Muscle layer of colon (tissue), 2 donors: Measurements from ENCODE around the gene ABCA4.
"Not testable (repeated sequence)": the region's sequence is repeated elsewhere in the genome, so short reads cannot be mapped to it uniquely, and the experiment has no call there.

Source experiments
- H3K27ac ChIP-seq: one replicate; pipeline ENCODE4 v1.7.0; 2013; ENCODE audit warnings: low read depth, mild to moderate bottlenecking, low read length, moderate library complexity
- H3K27me3 ChIP-seq, 2 donors: one replicate each; pipeline ENCODE4 v1.7.0; 2013; ENCODE audit warnings: low read length in 2 of 2, mild to moderate bottlenecking in 2 of 2; ENCODE audit not compliant: insufficient read depth in 2 of 2, control insufficient read depth in 1 of 2
- H3K36me3 ChIP-seq: one replicate; pipeline ENCODE4 v1.7.0; 2013; ENCODE audit warnings: mild to moderate bottlenecking, low read length; ENCODE audit not compliant: insufficient read depth
- H3K4me1 ChIP-seq: one replicate; pipeline ENCODE4 v1.7.0; 2013; ENCODE audit warnings: mild to moderate bottlenecking, low read length; ENCODE audit not compliant: insufficient read depth
- H3K4me3 ChIP-seq, 2 donors: one replicate each; pipeline ENCODE4 v1.7.0; 2013; ENCODE audit warnings: low read length in 2 of 2, low read depth in 1 of 2, mild to moderate bottlenecking in 1 of 2, moderate library complexity in 1 of 2
- H3K9ac ChIP-seq: one replicate; pipeline ENCODE4 v1.7.0; 2013; ENCODE audit warnings: low read length
- H3K9me3 ChIP-seq: one replicate; pipeline ENCODE4 v1.7.0; 2013; ENCODE audit warnings: mild to moderate bottlenecking, low read length
- donor health status: abdominal sarcoma.
- donor health status: Adenocarcinoma of cecum.

Gene ABCA4

DNA sequence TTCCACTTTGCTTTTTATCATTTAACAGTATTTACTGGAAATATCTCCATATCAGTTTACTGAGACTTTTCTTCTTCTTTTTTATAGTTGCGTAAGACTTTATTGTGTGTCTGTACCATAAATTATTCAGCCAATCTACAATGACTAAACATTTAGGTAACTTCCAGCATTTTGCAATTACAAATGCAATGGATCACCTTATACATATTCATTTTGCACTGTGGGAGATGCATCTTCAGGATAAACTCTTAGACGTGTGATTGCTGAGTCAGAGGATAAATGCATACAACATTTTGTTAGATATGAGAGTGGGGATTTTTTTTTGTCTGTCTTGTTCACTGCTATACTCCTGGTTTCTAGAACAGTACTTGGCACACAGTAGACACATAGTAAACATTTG, 116.0 kb downstream of the ABCA4 start:
- Histone ChIP-seq H3K27me3 (no peaks in the 10 kb centered on the region), H3K36me3 (no peaks in the 10 kb centered on the region), H3K4me1 (no peaks in the 10 kb centered on the region), H3K27ac (no peak overlapping the region), H3K4me3 (no peak overlapping the region), H3K9me3 (no peaks in the 10 kb centered on the region), H3K9ac (no peak overlapping the region)

- Histone ChIP-seq H3K27ac (no peak overlapping the region), H3K4me3 (no peak overlapping the region), H3K27me3 (no peaks in the 10 kb centered on the region), H3K4me1 (no peaks in the 10 kb centered on the region), H3K9me3 (no peaks in the 10 kb centered on the region), H3K9ac (no peak overlapping the region), H3K36me3 (no peaks in the 10 kb centered on the region)
Observed at GRCh38 chr1:94002046-94002787, 118.7 kb downstream of the ABCA4 start.

GRCh38 chr1:94001397-94002045, 119.4 kb downstream of the ABCA4 start:
- Histone ChIP-seq H3K9me3 (no peaks in the 10 kb centered on the region), H3K9ac (no peak overlapping the region), H3K27ac (no peak overlapping the region), H3K36me3 (no peaks in the 10 kb centered on the region), H3K27me3 (no peaks in the 10 kb centered on the region), H3K4me3 (no peak overlapping the region), H3K4me1 (no peaks in the 10 kb centered on the region)

GRCh38 chr1:94000510-94001282, 120.3 kb downstream of the ABCA4 start:
- no peak overlapping the region for H3K4me3 ChIP-seq
- no peak overlapping the region for H3K9ac ChIP-seq
- no peak overlapping the region for H3K27ac ChIP-seq
- no peaks in the 10 kb centered on the region for H3K27me3 ChIP-seq
- no peaks in the 10 kb centered on the region for H3K36me3 ChIP-seq
- no peaks in the 10 kb centered on the region for H3K9me3 ChIP-seq
- H3K4me1 ChIP-seq: no peaks in the 10 kb centered on the region

GRCh38 chr1:93999840-94000415, 121.0 kb downstream of the ABCA4 start:
- no peaks in the 10 kb centered on the region for H3K9me3 ChIP-seq
- no peak overlapping the region for H3K4me3 ChIP-seq
- no peaks in the 10 kb centered on the region for H3K4me1 ChIP-seq
- H3K9ac ChIP-seq: no peak overlapping the region
- H3K27me3 ChIP-seq: no peaks in the 10 kb centered on the region
- H3K36me3 ChIP-seq: no peaks in the 10 kb centered on the region
- H3K27ac ChIP-seq: no peak overlapping the region

- not testable (repeated sequence) for H3K9me3 ChIP-seq, H3K4me3 ChIP-seq, H3K36me3 ChIP-seq, H3K4me1 ChIP-seq, H3K9ac ChIP-seq, H3K27ac ChIP-seq, H3K27me3 ChIP-seq
Observed at GRCh38 chr1:93998532-93998931, 122.4 kb downstream of the ABCA4 start.

- no peaks in the 10 kb centered on the region for H3K27me3 ChIP-seq
- no peak overlapping the region for H3K9ac ChIP-seq
- H3K27ac ChIP-seq: no peak overlapping the region
- H3K4me1 ChIP-seq: no peaks in the 10 kb centered on the region
- no peak overlapping the region for H3K4me3 ChIP-seq
- H3K36me3 ChIP-seq: no peaks in the 10 kb centered on the region
- no peaks in the 10 kb centered on the region for H3K9me3 ChIP-seq
Observed at GRCh38 chr1:93997756-93998155, 123.2 kb downstream of the ABCA4 start.

DNA sequence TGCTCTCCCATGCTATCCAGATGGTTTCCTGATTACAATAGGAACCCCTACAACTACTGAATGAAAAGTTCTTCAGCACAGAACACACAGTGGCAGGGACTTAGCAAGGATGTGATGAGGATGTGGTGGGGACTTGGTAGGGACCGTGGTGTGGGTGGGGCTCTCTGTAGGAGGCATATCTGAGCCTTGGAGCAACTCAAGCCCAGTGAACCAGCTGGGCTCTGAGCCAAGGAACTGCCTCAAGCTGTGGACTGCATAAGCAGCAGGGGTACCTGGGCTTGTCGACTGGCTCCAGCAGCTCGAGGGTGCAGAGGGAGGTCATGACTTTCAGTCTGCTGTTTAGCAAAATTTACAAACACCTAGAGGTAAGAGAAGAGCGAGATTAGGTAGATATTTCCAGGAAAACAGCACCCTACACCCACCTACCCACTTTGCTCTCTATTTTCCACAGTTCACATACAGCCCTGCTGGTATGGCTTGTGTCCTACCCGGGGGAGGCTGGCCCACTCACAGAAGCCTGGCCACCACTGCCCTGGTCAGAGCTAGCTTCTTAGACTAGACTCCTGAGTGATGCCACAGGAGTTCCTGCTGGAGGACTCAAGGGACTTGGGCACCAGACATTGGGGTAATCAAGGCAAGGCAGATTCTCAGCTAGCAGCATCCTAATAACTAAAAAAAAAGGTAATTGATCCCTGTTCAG, 125.0 kb downstream of the ABCA4 start:
- Histone ChIP-seq H3K27ac (no peak overlapping the region), H3K4me3 (no peak overlapping the region), H3K9me3 (no peaks in the 10 kb centered on the region), H3K27me3 (no peaks in the 10 kb centered on the region), H3K36me3 (no peaks in the 10 kb centered on the region), H3K9ac (no peak overlapping the region), H3K4me1 (no peaks in the 10 kb centered on the region)

DNA sequence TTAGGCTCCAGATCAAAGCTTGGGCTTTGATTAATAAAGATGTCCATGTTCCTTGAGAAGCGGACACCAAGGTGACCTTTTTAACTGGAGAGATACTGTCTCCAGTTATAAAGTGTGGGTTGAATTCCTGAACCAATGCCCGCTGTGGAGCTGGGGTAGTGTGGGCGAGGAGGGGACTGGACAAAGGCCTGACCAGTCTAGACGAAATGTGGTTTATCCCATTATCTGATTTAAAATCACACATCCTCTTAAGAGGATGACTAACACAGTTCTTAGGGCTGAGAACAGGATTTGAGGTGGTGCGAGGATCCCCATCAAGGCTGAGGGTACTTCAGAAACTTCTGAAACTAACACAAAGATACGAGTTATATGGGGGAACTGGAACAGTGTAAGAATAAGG, 127.2 kb downstream of the ABCA4 start:
- Histone ChIP-seq H3K27ac (no peak overlapping the region), H3K27me3 (no peaks in the 10 kb centered on the region), H3K36me3 (no peaks in the 10 kb centered on the region), H3K9ac (no peak overlapping the region), H3K4me3 (no peak overlapping the region), H3K9me3 (no peaks in the 10 kb centered on the region), H3K4me1 (no peaks in the 10 kb centered on the region)

DNA sequence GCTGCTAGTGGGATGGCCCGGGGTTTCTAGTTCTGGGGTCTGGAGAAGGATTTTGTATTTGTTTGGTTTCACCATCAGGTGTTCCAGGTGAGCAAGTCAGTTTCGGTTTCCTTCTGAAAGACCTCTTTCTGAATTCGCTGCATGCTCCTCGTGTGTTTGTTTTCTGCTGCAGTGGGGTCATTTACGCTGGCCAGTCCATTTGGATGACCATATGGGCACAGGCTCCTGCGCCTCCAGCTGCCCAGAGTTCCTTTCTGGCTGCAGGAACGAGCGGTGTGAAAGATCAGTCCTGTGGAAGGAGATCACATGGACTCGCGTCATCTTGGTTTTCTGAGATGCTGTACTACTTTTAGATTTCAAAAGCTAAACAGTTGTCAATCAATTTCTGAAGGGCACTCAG, 128.0 kb downstream of the ABCA4 start:
- no peaks in the 10 kb centered on the region for H3K36me3 ChIP-seq
- no peaks in the 10 kb centered on the region for H3K9me3 ChIP-seq
- H3K4me3 ChIP-seq: no peak overlapping the region
- no peak overlapping the region for H3K27ac ChIP-seq
- H3K4me1 ChIP-seq: no peaks in the 10 kb centered on the region
- no peak overlapping the region for H3K9ac ChIP-seq
- no peaks in the 10 kb centered on the region for H3K27me3 ChIP-seq

- Histone ChIP-seq H3K9ac (no peak overlapping the region), H3K27ac (no peak overlapping the region)
Observed at GRCh38 chr1:93992190-93992589, 128.8 kb downstream of the ABCA4 start.

More at GRCh38 chr1:93992190-93992589, 128.8 kb downstream of the ABCA4 start:
- Histone ChIP-seq H3K4me1 (no peaks in the 10 kb centered on the region), H3K4me3 (no peak overlapping the region), H3K36me3 (no peaks in the 10 kb centered on the region), H3K9me3 (no peaks in the 10 kb centered on the region), H3K27me3 (no peaks in the 10 kb centered on the region)
